Measurements from ENCODE around the gene MED22.

MED22 gene

DNA sequence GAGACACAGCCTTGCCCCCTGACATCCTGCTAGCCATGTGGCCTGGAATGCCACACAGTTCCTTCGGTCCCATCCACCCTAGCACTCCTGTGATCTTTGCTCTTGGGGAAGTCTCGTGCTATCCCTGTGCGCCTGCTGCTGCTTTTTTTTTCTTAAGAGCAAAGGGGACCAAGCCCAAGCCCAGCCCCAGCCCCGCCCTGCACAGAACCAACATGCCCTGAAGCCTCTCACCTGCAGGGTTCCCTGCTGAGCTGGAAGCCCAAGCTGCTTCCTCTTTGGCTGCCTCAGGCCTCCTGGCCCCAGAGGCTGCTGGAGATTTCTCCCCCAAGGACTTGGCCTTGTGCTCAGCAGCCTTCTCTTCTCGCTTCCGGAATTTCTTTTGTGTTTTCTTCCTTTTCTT is 13.8 kb downstream of the MED22 start:
- no peak overlapping the region for H3K27ac ChIP-seq (ENCODE audit: extremely low read depth, low read depth, low read length)
- CTCF ChIA-PET, result interaction anchor here (0.6 to 8.9 kb wide), 7 partner anchors 9 to 220 kb away, joined by 3 to 159 read pairs (median 4); no protein-coding TSS in a partner anchor
- H3K36me3 ChIP-seq (ENCODE audit: control insufficient read depth in 2 of 2, insufficient read depth in 1 of 2, low read length in 2 of 2), result peaks cover 4 to 57% of the 10 kb centered on the region in 2 experiments; a peak in 2 of 3 replicates

DNA sequence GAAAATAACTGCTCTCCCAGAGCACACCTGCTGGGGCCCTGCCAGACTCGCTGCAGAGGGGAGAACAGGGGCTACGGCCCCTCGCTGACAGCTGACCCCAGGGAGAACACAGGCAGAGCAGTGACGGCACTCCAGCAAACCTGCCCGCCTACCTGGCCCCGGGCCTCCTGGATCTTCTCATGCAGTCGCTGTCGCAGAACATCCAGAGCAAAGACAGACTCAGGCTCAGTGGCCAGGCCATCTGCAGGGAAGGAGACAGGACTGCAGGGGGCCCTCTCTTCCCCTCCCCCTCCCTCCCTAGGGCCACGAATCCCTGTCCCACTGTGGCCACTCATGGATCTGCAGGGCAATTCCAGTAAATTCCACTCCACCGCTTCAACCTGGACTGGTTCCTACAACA is 14.4 kb downstream of the MED22 start:
- ChIA-PET POLR2A (interaction anchor here (1.6 kb wide), 1 partner anchor 14 kb away, joined by 6 read pairs; the partner anchor contains the start of genes MED22 and RPL7A), CTCF (interaction anchor here (0.7 to 8.9 kb wide), 6 partner anchors 22 to 219 kb away, joined by 3 to 159 read pairs (median 5); no protein-coding TSS in a partner anchor)
- peaks cover 4% of the 10 kb centered on the region; the same call in 1 of the 2 replicates for H3K4me1 ChIP-seq (ENCODE audit: control insufficient read depth, insufficient read depth, low read length)
- H3K27ac ChIP-seq (ENCODE audit: extremely low read depth, low read depth, low read length), result no peak overlapping the region
- no peak overlapping the region for H3K4me3 ChIP-seq (ENCODE audit: low read depth, low read length)
- H3K36me3 ChIP-seq (ENCODE audit: control insufficient read depth in 2 of 2, insufficient read depth in 1 of 2, low read length in 2 of 2), result peaks cover 4 to 53% of the 10 kb centered on the region in 2 experiments; a peak in 2 of 3 replicates
- no peaks in the 10 kb centered on the region for H3K9me3 ChIP-seq (ENCODE audit: control insufficient read depth, insufficient read depth, low read depth, low read length)
- TF ChIP-seq, protein P1, sequence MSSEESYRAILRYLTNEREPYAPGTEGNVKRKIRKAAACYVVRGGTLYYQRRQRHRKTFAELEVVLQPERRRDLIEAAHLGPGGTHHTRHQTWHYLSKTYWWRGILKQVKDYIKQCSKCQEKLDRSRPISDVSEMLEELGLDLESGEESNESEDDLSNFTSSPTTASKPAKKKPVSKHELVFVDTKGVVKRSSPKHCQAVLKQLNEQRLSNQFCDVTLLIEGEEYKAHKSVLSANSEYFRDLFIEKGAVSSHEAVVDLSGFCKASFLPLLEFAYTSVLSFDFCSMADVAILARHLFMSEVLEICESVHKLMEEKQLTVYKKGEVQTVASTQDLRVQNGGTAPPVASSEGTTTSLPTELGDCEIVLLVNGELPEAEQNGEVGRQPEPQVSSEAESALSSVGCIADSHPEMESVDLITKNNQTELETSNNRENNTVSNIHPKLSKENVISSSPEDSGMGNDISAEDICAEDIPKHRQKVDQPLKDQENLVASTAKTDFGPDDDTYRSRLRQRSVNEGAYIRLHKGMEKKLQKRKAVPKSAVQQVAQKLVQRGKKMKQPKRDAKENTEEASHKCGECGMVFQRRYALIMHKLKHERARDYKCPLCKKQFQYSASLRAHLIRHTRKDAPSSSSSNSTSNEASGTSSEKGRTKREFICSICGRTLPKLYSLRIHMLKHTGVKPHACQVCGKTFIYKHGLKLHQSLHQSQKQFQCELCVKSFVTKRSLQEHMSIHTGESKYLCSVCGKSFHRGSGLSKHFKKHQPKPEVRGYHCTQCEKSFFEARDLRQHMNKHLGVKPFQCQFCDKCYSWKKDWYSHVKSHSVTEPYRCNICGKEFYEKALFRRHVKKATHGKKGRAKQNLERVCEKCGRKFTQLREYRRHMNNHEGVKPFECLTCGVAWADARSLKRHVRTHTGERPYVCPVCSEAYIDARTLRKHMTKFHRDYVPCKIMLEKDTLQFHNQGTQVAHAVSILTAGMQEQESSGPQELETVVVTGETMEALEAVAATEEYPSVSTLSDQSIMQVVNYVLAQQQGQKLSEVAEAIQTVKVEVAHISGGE (tag by site-specific recombination; conservative IDR thresholded peaks at IDR 0.05; ENCODE audit: low read depth), result no peak
- TF ChIP-seq, protein P2, sequence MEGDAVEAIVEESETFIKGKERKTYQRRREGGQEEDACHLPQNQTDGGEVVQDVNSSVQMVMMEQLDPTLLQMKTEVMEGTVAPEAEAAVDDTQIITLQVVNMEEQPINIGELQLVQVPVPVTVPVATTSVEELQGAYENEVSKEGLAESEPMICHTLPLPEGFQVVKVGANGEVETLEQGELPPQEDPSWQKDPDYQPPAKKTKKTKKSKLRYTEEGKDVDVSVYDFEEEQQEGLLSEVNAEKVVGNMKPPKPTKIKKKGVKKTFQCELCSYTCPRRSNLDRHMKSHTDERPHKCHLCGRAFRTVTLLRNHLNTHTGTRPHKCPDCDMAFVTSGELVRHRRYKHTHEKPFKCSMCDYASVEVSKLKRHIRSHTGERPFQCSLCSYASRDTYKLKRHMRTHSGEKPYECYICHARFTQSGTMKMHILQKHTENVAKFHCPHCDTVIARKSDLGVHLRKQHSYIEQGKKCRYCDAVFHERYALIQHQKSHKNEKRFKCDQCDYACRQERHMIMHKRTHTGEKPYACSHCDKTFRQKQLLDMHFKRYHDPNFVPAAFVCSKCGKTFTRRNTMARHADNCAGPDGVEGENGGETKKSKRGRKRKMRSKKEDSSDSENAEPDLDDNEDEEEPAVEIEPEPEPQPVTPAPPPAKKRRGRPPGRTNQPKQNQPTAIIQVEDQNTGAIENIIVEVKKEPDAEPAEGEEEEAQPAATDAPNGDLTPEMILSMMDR (tag by site-specific recombination; IDR thresholded peaks at IDR 0.05), result peak; percentile 40; the same call in 1 of the 2 replicates

More for the DNA sequence above, 13.8 kb downstream of the MED22 start:
- TF ChIP-seq ZNF510 (tag by site-specific recombination; IDR thresholded peaks at IDR 0.05; ENCODE audit: insufficient replicate concordance) (no peak), KLF1 (tag by site-specific recombination; IDR thresholded peaks at IDR 0.05) (peak; percentile 68; the same call in 1 of the 2 replicates)
- TF ChIP-seq, protein P3, sequence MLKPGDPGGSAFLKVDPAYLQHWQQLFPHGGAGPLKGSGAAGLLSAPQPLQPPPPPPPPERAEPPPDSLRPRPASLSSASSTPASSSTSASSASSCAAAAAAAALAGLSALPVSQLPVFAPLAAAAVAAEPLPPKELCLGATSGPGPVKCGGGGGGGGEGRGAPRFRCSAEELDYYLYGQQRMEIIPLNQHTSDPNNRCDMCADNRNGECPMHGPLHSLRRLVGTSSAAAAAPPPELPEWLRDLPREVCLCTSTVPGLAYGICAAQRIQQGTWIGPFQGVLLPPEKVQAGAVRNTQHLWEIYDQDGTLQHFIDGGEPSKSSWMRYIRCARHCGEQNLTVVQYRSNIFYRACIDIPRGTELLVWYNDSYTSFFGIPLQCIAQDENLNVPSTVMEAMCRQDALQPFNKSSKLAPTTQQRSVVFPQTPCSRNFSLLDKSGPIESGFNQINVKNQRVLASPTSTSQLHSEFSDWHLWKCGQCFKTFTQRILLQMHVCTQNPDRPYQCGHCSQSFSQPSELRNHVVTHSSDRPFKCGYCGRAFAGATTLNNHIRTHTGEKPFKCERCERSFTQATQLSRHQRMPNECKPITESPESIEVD (tag by site-specific recombination; IDR thresholded peaks at IDR 0.05), result no peak
- Histone ChIP-seq H3K4me1 (ENCODE audit: control insufficient read depth, insufficient read depth, low read length) (peaks cover 4% of the 10 kb centered on the region; the same call in 1 of the 2 replicates), H3K4me3 (ENCODE audit: low read depth, low read length) (no peak overlapping the region), H3K9me3 (ENCODE audit: control insufficient read depth, insufficient read depth, low read depth, low read length) (no peaks in the 10 kb centered on the region)
- POLR2A ChIA-PET, result interaction anchor here (0.6 to 2.3 kb wide), 6 partner anchors 11 to 56 kb away, joined by 3 to 18 read pairs (median 6); partner anchors contain the start of genes MED22, RPL7A, STKLD1 and SURF4

DNA sequence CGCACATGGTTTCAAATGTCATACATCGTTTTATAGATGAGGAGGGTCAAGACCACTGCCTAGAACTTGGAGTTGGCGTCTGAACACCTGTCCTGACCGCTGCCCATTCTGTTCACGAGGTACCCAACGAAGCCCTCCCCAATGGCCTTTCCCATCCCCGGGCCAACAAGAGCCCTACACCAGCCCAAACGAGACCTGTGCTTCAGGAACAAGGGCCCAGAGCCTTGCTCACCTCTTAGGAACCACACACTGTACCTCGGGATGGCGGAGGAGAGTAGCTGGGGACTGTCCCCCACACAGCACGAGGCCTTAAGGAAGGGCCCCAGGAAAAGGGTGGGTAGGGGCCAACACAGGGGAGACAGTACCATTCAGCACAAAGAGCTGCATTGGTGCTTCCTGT is 14.9 kb downstream of the MED22 start:
- H3K36me3 ChIP-seq (ENCODE audit: control insufficient read depth in 2 of 2, insufficient read depth in 1 of 2, low read length in 2 of 2), result peaks cover 4 to 53% of the 10 kb centered on the region in 2 experiments; a peak in 2 of 3 replicates
- ChIA-PET CTCF (interaction anchor here (1.2 to 8.9 kb wide), 4 partner anchors 94 to 152 kb away, joined by 4 to 159 read pairs (median 12); no protein-coding TSS in a partner anchor), POLR2A (interaction anchor here (1.6 kb wide), 1 partner anchor 15 kb away, joined by 6 read pairs; the partner anchor contains the start of genes MED22 and RPL7A)

DNA sequence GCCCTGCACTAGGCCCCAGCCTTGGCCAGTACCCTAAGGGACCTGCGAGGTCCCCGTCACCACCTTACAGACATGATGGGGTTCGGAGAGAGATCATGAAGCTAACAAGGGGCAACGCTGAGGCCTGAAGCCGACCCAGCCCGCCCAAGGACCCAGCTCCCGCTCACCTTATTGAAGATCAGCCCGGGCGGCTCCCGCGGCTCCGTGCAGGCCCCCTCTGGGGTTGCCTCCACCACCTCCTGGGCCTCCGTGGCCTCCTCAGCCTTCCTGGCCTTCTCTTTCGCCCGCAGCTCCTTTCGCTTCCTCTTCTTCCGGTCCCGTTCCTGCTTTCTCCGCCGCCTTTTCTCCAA is 15.6 kb downstream of the MED22 start:
- CTCF ChIA-PET, result interaction anchor here (0.7 to 8.9 kb wide), 2 partner anchors 145 to 216 kb away, joined by 3 to 159 read pairs; no protein-coding TSS in a partner anchor
- Histone ChIP-seq H3K27ac (ENCODE audit: extremely low read depth, low read depth, low read length) (no peak overlapping the region), H3K36me3 (ENCODE audit: control insufficient read depth in 2 of 2, insufficient read depth in 1 of 2, low read length in 2 of 2) (peaks cover 4 to 53% of the 10 kb centered on the region in 2 experiments; a peak in 2 of 3 replicates), H3K9me3 (ENCODE audit: control insufficient read depth, insufficient read depth, low read depth, low read length) (no peaks in the 10 kb centered on the region), H3K4me3 (ENCODE audit: low read depth, low read length) (no peak overlapping the region), H3K4me1 (ENCODE audit: control insufficient read depth, insufficient read depth, low read length) (peaks cover 4% of the 10 kb centered on the region; the same call in 1 of the 2 replicates)
- POLR2A ChIA-PET, result interaction anchor here (1.6 kb wide), 1 partner anchor 16 kb away, joined by 6 read pairs; the partner anchor contains the start of genes MED22 and RPL7A
- no peak for TF ChIP-seq ZNF426 (tag by site-specific recombination; IDR thresholded peaks at IDR 0.05)
- no peak for TF ChIP-seq ZNF558 (tag by site-specific recombination; IDR thresholded peaks at IDR 0.05)
- TF ChIP-seq ZNF37A (tag by site-specific recombination; IDR thresholded peaks at IDR 0.05), result no peak
- TF ChIP-seq ZNF544 (tag by site-specific recombination; IDR thresholded peaks at IDR 0.05), result no peak
- TF ChIP-seq HOXD13 (CRISPR knock-in tag; IDR thresholded peaks at IDR 0.05; ENCODE audit: borderline replicate concordance), result no peak
- TF ChIP-seq ZNF292 (tag by site-specific recombination; IDR thresholded peaks at IDR 0.05; ENCODE audit: borderline replicate concordance, low read depth), result no peak
- TF ChIP-seq ZNF10 (tag by site-specific recombination; IDR thresholded peaks at IDR 0.05), result no peak
- TF ChIP-seq, protein P4, sequence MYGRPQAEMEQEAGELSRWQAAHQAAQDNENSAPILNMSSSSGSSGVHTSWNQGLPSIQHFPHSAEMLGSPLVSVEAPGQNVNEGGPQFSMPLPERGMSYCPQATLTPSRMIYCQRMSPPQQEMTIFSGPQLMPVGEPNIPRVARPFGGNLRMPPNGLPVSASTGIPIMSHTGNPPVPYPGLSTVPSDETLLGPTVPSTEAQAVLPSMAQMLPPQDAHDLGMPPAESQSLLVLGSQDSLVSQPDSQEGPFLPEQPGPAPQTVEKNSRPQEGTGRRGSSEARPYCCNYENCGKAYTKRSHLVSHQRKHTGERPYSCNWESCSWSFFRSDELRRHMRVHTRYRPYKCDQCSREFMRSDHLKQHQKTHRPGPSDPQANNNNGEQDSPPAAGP (tag by site-specific recombination; IDR thresholded peaks at IDR 0.05), result no peak
- TF ChIP-seq, protein P5, sequence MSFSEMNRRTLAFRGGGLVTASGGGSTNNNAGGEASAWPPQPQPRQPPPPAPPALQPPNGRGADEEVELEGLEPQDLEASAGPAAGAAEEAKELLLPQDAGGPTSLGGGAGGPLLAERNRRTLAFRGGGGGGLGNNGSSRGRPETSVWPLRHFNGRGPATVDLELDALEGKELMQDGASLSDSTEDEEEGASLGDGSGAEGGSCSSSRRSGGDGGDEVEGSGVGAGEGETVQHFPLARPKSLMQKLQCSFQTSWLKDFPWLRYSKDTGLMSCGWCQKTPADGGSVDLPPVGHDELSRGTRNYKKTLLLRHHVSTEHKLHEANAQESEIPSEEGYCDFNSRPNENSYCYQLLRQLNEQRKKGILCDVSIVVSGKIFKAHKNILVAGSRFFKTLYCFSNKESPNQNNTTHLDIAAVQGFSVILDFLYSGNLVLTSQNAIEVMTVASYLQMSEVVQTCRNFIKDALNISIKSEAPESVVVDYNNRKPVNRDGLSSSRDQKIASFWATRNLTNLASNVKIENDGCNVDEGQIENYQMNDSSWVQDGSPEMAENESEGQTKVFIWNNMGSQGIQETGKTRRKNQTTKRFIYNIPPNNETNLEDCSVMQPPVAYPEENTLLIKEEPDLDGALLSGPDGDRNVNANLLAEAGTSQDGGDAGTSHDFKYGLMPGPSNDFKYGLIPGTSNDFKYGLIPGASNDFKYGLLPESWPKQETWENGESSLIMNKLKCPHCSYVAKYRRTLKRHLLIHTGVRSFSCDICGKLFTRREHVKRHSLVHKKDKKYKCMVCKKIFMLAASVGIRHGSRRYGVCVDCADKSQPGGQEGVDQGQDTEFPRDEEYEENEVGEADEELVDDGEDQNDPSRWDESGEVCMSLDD (tag by site-specific recombination; IDR thresholded peaks at IDR 0.05), result no peak

More for the DNA sequence above, 14.9 kb downstream of the MED22 start:
- TF ChIP-seq BCL11B (tag by site-specific recombination; IDR thresholded peaks at IDR 0.05; ENCODE audit: low read depth), result no peak
- Histone ChIP-seq H3K27ac (ENCODE audit: extremely low read depth, low read depth, low read length) (no peak overlapping the region), H3K4me3 (ENCODE audit: low read depth, low read length) (no peak overlapping the region), H3K9me3 (ENCODE audit: control insufficient read depth, insufficient read depth, low read depth, low read length) (no peaks in the 10 kb centered on the region), H3K4me1 (ENCODE audit: control insufficient read depth, insufficient read depth, low read length) (peaks cover 4% of the 10 kb centered on the region; the same call in 1 of the 2 replicates)

All from HEK293 (cell line).